Ovary (tissue), 3 donors: ENCODE results near the gene ANK2.

Source experiments
- EP300 ChIP-seq: sonication (generic); formaldehyde crosslinking; IDR thresholded peaks from one replicate; pipeline ENCODE4 v1.6.1; 2017; ENCODE audit warnings: antibody characterized with exemption
- TF ChIP-seq, protein P1 (sequence below), 3 donors: fragments of 450-650 bp in 2 of 3; fragments of 200-600 bp in 1 of 3; IDR thresholded peaks; one replicate each; pipeline versions ENCODE4 v1.5.1 to v1.8.0; 2016 to 2022; ENCODE audit warnings: antibody characterized with exemption in 3 of 3, mild to moderate bottlenecking in 1 of 3
- donor health status: DM: no; HTN: no; CAD: no.

DNA sequence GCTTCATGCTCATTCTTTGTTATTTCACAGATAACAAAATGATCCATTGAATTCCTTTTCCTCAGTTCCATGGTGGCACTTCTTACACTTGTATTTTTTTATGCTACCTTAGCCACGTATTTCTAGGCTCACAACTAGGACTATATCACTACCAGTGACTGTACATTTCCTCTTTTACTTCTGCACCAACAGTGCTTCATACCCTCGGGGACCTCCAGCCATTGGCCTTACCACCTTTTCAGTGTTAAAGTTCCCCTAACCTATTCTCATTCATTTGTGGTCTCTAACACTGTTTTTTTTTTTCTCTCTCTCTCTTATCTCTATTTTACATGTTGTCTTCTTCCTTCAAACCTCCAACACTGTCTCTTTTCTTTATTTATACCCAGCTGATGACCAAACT is 315.9 kb downstream of the ANK2 start:
- TF ChIP-seq, protein P1, sequence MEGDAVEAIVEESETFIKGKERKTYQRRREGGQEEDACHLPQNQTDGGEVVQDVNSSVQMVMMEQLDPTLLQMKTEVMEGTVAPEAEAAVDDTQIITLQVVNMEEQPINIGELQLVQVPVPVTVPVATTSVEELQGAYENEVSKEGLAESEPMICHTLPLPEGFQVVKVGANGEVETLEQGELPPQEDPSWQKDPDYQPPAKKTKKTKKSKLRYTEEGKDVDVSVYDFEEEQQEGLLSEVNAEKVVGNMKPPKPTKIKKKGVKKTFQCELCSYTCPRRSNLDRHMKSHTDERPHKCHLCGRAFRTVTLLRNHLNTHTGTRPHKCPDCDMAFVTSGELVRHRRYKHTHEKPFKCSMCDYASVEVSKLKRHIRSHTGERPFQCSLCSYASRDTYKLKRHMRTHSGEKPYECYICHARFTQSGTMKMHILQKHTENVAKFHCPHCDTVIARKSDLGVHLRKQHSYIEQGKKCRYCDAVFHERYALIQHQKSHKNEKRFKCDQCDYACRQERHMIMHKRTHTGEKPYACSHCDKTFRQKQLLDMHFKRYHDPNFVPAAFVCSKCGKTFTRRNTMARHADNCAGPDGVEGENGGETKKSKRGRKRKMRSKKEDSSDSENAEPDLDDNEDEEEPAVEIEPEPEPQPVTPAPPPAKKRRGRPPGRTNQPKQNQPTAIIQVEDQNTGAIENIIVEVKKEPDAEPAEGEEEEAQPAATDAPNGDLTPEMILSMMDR (IDR thresholded peaks at IDR 0.05), result no peak
- TF ChIP-seq EP300, result no peak
